Peyer's patch (tissue), 4 donors: Measurements from ENCODE around the gene FRS2.
"Not testable (repeated sequence)": the region's sequence is repeated elsewhere in the genome, so short reads cannot be mapped to it uniquely, and the experiment has no call there.

Experiments used
- POLR2A ChIP-seq, 2 donors: fragments of 450-650 bp; IDR thresholded peaks; one replicate each; pipeline ENCODE4 v1.5.1; 2017; ENCODE audit warnings: antibody characterized with exemption in 2 of 2, mild to moderate bottlenecking in 2 of 2, moderate library complexity in 2 of 2
- TF ChIP-seq, protein P1 (sequence below), 6 experiments: fragments of 450-650 bp in 4 of 6; fragments of 200-600 bp in 2 of 6; sonication (generic) in 1 of 6; IDR thresholded peaks; one replicate each; pipeline ENCODE4 v1.5.1; 2017 to 2019; ENCODE audit warnings: antibody characterized with exemption in 6 of 6, mild to moderate bottlenecking in 3 of 6, moderate library complexity in 1 of 6

DNA sequence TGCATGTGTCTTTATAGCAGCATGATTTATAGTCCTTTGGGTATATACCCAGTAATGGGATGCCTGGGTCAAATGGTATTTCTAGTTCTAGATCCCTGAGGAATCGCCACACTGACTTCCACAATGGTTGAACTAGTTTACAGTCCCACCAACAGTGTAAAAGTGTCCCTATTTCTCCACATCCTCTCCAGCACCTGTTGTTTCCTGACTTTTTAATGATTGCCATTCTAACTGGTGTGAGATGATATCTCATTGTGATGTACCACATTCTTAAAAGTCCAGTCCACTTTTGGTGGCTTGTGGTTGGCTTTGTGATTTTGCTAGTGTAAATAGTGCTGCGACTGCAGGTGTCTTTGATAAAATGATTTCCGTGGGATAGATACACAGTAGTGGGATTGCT is 134.1 kb downstream of the FRS2 start:
- TF ChIP-seq POLR2A (IDR thresholded peaks at IDR 0.05), result not testable (repeated sequence)
- TF ChIP-seq, protein P1, sequence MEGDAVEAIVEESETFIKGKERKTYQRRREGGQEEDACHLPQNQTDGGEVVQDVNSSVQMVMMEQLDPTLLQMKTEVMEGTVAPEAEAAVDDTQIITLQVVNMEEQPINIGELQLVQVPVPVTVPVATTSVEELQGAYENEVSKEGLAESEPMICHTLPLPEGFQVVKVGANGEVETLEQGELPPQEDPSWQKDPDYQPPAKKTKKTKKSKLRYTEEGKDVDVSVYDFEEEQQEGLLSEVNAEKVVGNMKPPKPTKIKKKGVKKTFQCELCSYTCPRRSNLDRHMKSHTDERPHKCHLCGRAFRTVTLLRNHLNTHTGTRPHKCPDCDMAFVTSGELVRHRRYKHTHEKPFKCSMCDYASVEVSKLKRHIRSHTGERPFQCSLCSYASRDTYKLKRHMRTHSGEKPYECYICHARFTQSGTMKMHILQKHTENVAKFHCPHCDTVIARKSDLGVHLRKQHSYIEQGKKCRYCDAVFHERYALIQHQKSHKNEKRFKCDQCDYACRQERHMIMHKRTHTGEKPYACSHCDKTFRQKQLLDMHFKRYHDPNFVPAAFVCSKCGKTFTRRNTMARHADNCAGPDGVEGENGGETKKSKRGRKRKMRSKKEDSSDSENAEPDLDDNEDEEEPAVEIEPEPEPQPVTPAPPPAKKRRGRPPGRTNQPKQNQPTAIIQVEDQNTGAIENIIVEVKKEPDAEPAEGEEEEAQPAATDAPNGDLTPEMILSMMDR (IDR thresholded peaks at IDR 0.05), result not testable (repeated sequence)
